KMS-11 (cell line): ENCODE results near the gene LRRC4C.

Source experiments
- H2AFZ ChIP-seq: fragments of 200-600 bp; sonication (generic); 2 replicates; pipeline ENCODE4 v1.6.1; 2016; ENCODE audit warnings: antibody characterized with exemption, mixed run types, low read depth
- H3K27ac ChIP-seq: fragments of 200-600 bp; sonication (generic); 2 replicates; pipeline ENCODE4 v1.6.1; 2016; ENCODE audit warnings: mild to moderate bottlenecking, mixed run types
- H3K27me3 ChIP-seq: fragments of 200-600 bp; sonication (generic); 2 replicates; pipeline ENCODE4 v1.6.1; 2017; ENCODE audit warnings: mild to moderate bottlenecking, low read depth, mixed run types, moderate library complexity; ENCODE audit not compliant: insufficient read depth
- H3K36me3 ChIP-seq: fragments of 200-600 bp; sonication (generic); 2 replicates; pipeline ENCODE4 v1.6.1; 2017; ENCODE audit warnings: mild to moderate bottlenecking, mixed run types; ENCODE audit not compliant: insufficient read depth
- H3K4me1 ChIP-seq: fragments of 200-600 bp; sonication (generic); 2 replicates; pipeline ENCODE4 v1.6.1; 2016; ENCODE audit warnings: mild to moderate bottlenecking, low read depth, mixed run types; ENCODE audit not compliant: poor library complexity, severe bottlenecking
- H3K4me2 ChIP-seq: fragments of 200-600 bp; sonication (generic); 2 replicates; pipeline ENCODE4 v1.7.0; 2016; ENCODE audit warnings: mild to moderate bottlenecking, mixed run types
- H3K4me3 ChIP-seq: fragments of 200-600 bp; sonication (generic); IDR thresholded peaks from 2 replicates; pipeline ENCODE4 v1.6.1; 2017; ENCODE audit warnings: low read depth, low read length, mixed read lengths; ENCODE audit not compliant: insufficient read depth
- H3K79me2 ChIP-seq: fragments of 200-600 bp; sonication (generic); 2 replicates; pipeline ENCODE4 v1.6.1; 2016; ENCODE audit warnings: low read depth, mixed run types; ENCODE audit not compliant: insufficient read depth
- H3K9ac ChIP-seq: fragments of 200-600 bp; sonication (generic); 2 replicates; pipeline ENCODE4 v1.6.1; 2016; ENCODE audit warnings: mild to moderate bottlenecking, mixed run types
- H4K20me1 ChIP-seq: fragments of 200-600 bp; sonication (generic); 2 replicates; pipeline ENCODE4 v1.6.1; 2016; ENCODE audit warnings: mild to moderate bottlenecking, mixed run types; ENCODE audit not compliant: insufficient read depth
- CTCF ChIP-seq: fragments of 200-600 bp; sonication (generic); conservative IDR thresholded peaks from 2 replicates; pipeline ENCODE4 v1.6.1; 2017; ENCODE audit warnings: low read depth, mild to moderate bottlenecking, antibody characterized with exemption, low read length, moderate library complexity, mixed read lengths

LRRC4C gene

GRCh38 chr11:41377709-41378394 lies 81.6 kb downstream of the LRRC4C start:
- H3K4me1 ChIP-seq, result no peaks in the 10 kb centered on the region
- no peaks in the 10 kb centered on the region for H3K27me3 ChIP-seq
- H4K20me1 ChIP-seq, result no peaks in the 10 kb centered on the region
- no peak overlapping the region for H3K27ac ChIP-seq
- TF ChIP-seq CTCF, result no peak
- H3K4me2 ChIP-seq, result no peak overlapping the region
- no peak overlapping the region for H3K4me3 ChIP-seq
- no peaks in the 10 kb centered on the region for H3K36me3 ChIP-seq
- no peaks in the 10 kb centered on the region for H3K79me2 ChIP-seq
- H2AFZ ChIP-seq, result no peak overlapping the region
- no peak overlapping the region for H3K9ac ChIP-seq

- no peaks in the 10 kb centered on the region for H3K36me3 ChIP-seq
- H3K27me3 ChIP-seq, result no peaks in the 10 kb centered on the region
- H3K4me1 ChIP-seq, result no peaks in the 10 kb centered on the region
- H3K4me3 ChIP-seq, result no peak overlapping the region
- H3K79me2 ChIP-seq, result no peaks in the 10 kb centered on the region
- no peaks in the 10 kb centered on the region for H4K20me1 ChIP-seq
- no peak for TF ChIP-seq CTCF
- no peak overlapping the region for H3K4me2 ChIP-seq
- H2AFZ ChIP-seq, result no peak overlapping the region
- H3K27ac ChIP-seq, result no peak overlapping the region
- no peak overlapping the region for H3K9ac ChIP-seq
Observed at GRCh38 chr11:41351825-41352224, 107.6 kb downstream of the LRRC4C start.

DNA sequence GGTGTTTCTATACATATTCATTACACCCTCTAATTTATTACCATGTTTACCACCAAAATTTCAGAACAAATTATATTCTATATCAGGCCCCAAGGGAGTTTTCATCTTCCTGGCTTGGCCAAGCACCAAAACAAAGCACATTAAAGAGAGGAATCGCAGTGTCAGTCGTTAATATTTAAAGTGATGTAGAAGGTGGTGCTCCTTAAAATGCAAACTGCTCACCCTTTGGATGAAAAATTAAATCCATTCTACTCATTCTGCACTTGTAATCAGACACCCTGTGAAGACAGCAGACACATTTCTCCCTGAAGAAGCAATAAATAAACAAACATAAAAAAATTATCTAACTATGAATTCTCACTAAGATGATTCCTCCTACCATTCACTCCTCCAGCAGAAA lies 113.4 kb downstream of the LRRC4C start:
- H3K9ac ChIP-seq, result no peak overlapping the region
- H3K4me2 ChIP-seq, result no peak overlapping the region
- H3K4me1 ChIP-seq, result no peaks in the 10 kb centered on the region
- no peak overlapping the region for H2AFZ ChIP-seq
- no peaks in the 10 kb centered on the region for H3K27me3 ChIP-seq
- no peaks in the 10 kb centered on the region for H3K79me2 ChIP-seq
- H3K4me3 ChIP-seq, result no peak overlapping the region
- H4K20me1 ChIP-seq, result no peaks in the 10 kb centered on the region
- TF ChIP-seq CTCF, result no peak
- no peak overlapping the region for H3K27ac ChIP-seq
- H3K36me3 ChIP-seq, result no peaks in the 10 kb centered on the region

DNA sequence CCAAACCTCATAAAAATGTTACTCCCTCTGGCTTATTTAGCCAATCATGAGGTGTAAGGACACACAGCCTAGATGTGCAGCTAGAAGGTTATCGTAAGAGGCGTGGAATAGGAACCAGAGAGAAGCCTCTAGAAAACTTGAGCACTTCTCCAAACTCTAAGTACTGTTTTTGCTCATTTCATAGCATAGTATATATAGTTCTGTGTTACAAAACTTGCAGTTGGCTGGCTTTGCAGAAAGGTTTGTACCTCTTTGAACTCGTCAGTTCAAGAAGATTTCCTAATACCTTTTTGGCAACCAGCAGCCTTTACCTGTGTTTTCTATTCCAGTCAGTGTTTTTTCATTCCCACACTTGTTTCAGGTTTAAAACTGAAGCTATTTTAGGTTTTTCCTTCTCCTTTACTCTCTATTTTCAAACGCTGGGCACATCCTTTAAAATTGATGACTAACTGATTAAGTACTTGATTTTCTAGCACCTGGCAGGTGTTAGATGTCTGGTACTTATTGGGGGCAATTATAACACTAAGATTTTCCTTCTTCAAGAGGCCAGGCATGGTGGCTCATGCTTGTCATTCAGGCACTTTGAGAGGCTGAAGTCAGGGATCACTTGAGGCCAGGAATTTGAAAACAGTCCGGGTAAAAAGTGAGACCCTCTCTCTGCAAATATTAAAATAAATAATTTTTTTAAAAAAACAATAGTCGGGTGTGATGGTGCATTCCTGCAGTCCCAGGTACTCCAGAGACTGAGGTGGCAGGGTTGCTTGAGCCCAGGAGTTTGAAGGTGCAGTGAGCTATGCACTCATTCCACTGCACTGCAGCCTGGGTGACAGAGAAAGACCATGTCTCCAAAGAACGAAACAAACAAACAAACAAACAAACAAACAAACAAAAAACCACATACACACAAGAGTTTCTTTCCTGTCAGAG lies 125.2 kb downstream of the LRRC4C start:
- H3K9ac ChIP-seq, result no peak overlapping the region

More for the DNA sequence above, 125.2 kb downstream of the LRRC4C start:
- Histone ChIP-seq H3K79me2 (no peaks in the 10 kb centered on the region), H2AFZ (no peak overlapping the region), H3K4me1 (no peaks in the 10 kb centered on the region), H3K27me3 (no peaks in the 10 kb centered on the region), H3K4me3 (no peak overlapping the region), H4K20me1 (no peaks in the 10 kb centered on the region), H3K4me2 (no peak overlapping the region), H3K36me3 (no peaks in the 10 kb centered on the region), H3K27ac (no peak overlapping the region)
- no peak for TF ChIP-seq CTCF
